ENCODE measurements around the gene C1QTNF6. TPM values are rescaled to one million over a fixed set of nuclear protein-coding genes. Genes with fewer than 3 reads are reported as not detected.

C1QTNF6 gene
- total and polyA plus RNA-seq, 2 of the 4 experiments (the other 2 are of a cell fraction), result 1.1 to 10.9 TPM

DNA sequence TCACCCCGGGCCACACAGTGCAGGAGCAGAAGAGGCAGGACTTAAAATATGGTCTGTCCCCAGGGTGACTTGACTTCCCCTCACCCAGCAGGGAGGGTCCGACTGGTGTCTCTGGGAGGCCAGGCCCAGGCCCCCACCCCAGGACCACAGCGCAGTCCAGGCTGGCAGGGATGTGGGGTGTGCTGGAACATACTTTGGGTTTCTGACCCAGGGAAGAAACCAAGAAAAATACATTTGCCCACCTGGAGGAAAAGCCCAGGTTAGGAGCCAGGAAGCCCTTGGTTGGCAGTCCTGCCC lies 5.2 kb downstream of the C1QTNF6 start (continued):
- no peak for TF ChIP-seq MXI1 (IDR thresholded peaks at IDR 0.05; ENCODE audit: borderline replicate concordance, low read depth, low read length)
- TF ChIP-seq NFE2L2 (IDR thresholded peaks at IDR 0.05; ENCODE audit: low read depth, low read length), result no peak
- TF ChIP-seq FOS (IDR thresholded peaks at IDR 0.05; ENCODE audit: low read depth, low read length), result no peak
- no peak for TF ChIP-seq RCOR1 (IDR thresholded peaks at IDR 0.05; ENCODE audit: insufficient replicate concordance, low read length)

DNA sequence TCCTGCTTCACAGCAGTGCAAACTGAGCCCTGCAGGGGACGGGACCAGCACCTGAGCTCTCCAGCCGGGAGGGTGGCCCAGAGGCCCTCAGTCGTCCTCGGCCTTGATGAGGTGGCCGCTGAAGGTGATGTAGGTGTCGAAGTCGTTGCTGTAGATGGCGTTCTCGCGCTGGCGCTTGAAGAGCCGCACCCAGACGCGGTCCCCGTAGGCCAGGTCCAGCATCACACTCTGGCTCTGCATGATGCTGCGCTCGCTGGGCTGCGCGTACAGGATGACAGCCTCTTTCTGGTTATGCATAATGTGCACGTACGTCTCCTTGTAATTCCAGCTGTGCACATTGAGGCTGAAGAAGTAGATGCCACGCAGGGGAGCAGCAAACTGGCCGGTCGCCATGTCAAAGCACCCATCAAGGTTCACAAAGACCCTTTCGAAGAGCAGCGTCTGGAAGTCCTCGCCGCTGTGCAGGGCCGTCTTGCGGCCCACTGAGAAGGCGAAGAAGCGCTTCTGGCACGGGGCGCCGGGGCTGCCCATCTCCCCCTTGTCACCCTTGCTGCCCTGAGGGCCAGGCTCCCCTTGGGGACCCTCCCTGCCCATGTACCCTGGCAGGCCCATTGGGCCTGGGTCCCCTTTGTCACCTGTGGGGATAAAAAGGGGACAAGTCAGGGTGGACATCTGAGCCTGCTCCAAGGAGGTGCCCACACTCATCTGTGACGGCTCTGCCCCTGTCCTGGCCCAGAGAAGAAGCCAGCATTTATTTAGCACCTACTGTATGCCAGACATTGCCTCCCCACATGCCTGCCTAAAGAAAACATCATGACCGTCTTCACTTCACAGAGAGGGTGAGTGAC lies 5.7 kb downstream of the C1QTNF6 start:
- no peak overlapping the region for H4K8ac ChIP-seq (ENCODE audit: low read depth in 2 of 2, low read length in 2 of 2)
- no peak overlapping the region for H4K5ac ChIP-seq (ENCODE audit: low read depth, low read length)
- H2AK5ac ChIP-seq (ENCODE audit: low read depth, low read length), result no peak overlapping the region
- no peak overlapping the region for H3K27ac ChIP-seq (ENCODE audit: insufficient read depth, low read length)
- POLR2A ChIA-PET (ENCODE audit: unreplicated experiment), result no interaction called here
- H3K23ac ChIP-seq (ENCODE audit: low read depth, low read length), result no peak overlapping the region
- CTCF ChIA-PET, result no interaction called here
- H2BK120ac ChIP-seq (ENCODE audit: low read depth, low read length), result no peak overlapping the region
- peaks cover 12% of the 10 kb centered on the region for H3K4me1 ChIP-seq (ENCODE audit: control insufficient read depth, insufficient read depth, low read length)
- no peak overlapping the region for H2AFZ ChIP-seq (replicated peaks; ENCODE audit: low read length, poor library complexity)
- peaks cover 10% of the 10 kb centered on the region; the same call in 1 of the 2 replicates for H3K36me3 ChIP-seq (ENCODE audit: control insufficient read depth, insufficient read depth, low read length)
- no peak overlapping the region for H2BK5ac ChIP-seq (ENCODE audit: low read depth, low read length, poor library complexity, severe bottlenecking)
- no peak overlapping the region for H2BK20ac ChIP-seq (ENCODE audit: low read depth, low read length)
- no peak overlapping the region for H3K14ac ChIP-seq (replicated peaks; ENCODE audit: low read depth, low read length)
- no peak overlapping the region for H3K56ac ChIP-seq (ENCODE audit: extremely low read depth, insufficient read depth, low read length)
- H3K27me3 ChIP-seq (ENCODE audit: control insufficient read depth, insufficient read depth, low read length), result no peaks in the 10 kb centered on the region
- no peak overlapping the region for H4K91ac ChIP-seq (ENCODE audit: insufficient read depth, low read depth, low read length)
- H3K79me1 ChIP-seq (ENCODE audit: low read depth in 1 of 2, low read length in 2 of 2), result peaks cover 0 to 17% of the 10 kb centered on the region in 2 experiments; a peak in 3 of 4 replicates
- no peak overlapping the region for H3K4ac ChIP-seq (ENCODE audit: low read depth, low read length)
- no peak overlapping the region for H3K9ac ChIP-seq (ENCODE audit: low read depth, low read length)
- no peaks in the 10 kb centered on the region for H3K9me3 ChIP-seq (ENCODE audit: control insufficient read depth, insufficient read depth, low read length)
- dilution Hi-C loops (cut with HindIII; ENCODE audit: low sequenced_read_pairs, unreplicated experiment), result no loop called here
- H2BK15ac ChIP-seq (ENCODE audit: low read depth, low read length), result no peak overlapping the region
- in situ Hi-C loops (cut with MboI; ENCODE audit: low sequenced_read_pairs), result no loop called here
- no peaks in the 10 kb centered on the region for H4K20me1 ChIP-seq (ENCODE audit: insufficient read depth, low read length)
- no peak overlapping the region for H3K4me2 ChIP-seq (ENCODE audit: low read depth, low read length)
- 89% methylated on average over 23 of the region's 37 CpGs; no CpG with 5 or more reads in 1 of the 2 experiments for WGBS, 2 experiments (ENCODE audit: extremely low coverage in 2 of 2, insufficient read length in 1 of 2)
- no peak for DNase-seq
- intact Hi-C loops (cut with micrococcal nuclease), result no loop called here
- BruUV-seq (replicated peaks), result no TSS peak
- TF ChIP-seq, protein P1, sequence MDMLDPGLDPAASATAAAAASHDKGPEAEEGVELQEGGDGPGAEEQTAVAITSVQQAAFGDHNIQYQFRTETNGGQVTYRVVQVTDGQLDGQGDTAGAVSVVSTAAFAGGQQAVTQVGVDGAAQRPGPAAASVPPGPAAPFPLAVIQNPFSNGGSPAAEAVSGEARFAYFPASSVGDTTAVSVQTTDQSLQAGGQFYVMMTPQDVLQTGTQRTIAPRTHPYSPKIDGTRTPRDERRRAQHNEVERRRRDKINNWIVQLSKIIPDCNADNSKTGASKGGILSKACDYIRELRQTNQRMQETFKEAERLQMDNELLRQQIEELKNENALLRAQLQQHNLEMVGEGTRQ (IDR thresholded peaks at IDR 0.05; ENCODE audit: low read depth, low read length), result no peak
- TF ChIP-seq, protein P2, sequence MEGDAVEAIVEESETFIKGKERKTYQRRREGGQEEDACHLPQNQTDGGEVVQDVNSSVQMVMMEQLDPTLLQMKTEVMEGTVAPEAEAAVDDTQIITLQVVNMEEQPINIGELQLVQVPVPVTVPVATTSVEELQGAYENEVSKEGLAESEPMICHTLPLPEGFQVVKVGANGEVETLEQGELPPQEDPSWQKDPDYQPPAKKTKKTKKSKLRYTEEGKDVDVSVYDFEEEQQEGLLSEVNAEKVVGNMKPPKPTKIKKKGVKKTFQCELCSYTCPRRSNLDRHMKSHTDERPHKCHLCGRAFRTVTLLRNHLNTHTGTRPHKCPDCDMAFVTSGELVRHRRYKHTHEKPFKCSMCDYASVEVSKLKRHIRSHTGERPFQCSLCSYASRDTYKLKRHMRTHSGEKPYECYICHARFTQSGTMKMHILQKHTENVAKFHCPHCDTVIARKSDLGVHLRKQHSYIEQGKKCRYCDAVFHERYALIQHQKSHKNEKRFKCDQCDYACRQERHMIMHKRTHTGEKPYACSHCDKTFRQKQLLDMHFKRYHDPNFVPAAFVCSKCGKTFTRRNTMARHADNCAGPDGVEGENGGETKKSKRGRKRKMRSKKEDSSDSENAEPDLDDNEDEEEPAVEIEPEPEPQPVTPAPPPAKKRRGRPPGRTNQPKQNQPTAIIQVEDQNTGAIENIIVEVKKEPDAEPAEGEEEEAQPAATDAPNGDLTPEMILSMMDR (conservative IDR thresholded peaks at IDR 0.05; ENCODE audit: low read depth, low read length), result no peak
- TF ChIP-seq RCOR1 (IDR thresholded peaks at IDR 0.05; ENCODE audit: insufficient replicate concordance, low read length) (no peak), RFX5 (IDR thresholded peaks at IDR 0.05; ENCODE audit: low read depth, low read length) (no peak)
- H3K4me3 ChIP-seq (ENCODE audit: insufficient read depth, low read depth, low read length), result no peak overlapping the region
- H2AK9ac ChIP-seq (replicated peaks; ENCODE audit: low read depth, low read length, poor library complexity), result peak overlapping the region; percentile 39
- H3K18ac ChIP-seq (ENCODE audit: low read depth, low read length), result no peak overlapping the region
- H3K9me1 ChIP-seq (ENCODE audit: insufficient read depth, low read length), result peaks cover 6% of the 10 kb centered on the region; the same call in 1 of the 2 replicates
- no peak for ATAC-seq (ENCODE audit: low read depth)
